GM12878 (cell line): ENCODE measurements around the gene SMURF1. TPM values are rescaled to one million over a fixed set of nuclear protein-coding genes. Genes with fewer than 3 reads are reported as not detected.

ENCODE experiments used
- CREB1 ChIP-seq: IDR thresholded peaks from 2 replicates; pipeline ENCODE4 v1.6.1; 2012; ENCODE audit warnings: low read depth, mild to moderate bottlenecking, inconsistent platforms
- E2F8 ChIP-seq: fragments of 450-650 bp; IDR thresholded peaks from 2 replicates; pipeline ENCODE4 v1.6.1; 2018; ENCODE audit warnings: mild to moderate bottlenecking, low read depth, moderate library complexity; ENCODE audit not compliant: partially characterized antibody
- EZH2 ChIP-seq: IDR thresholded peaks from 2 replicates; pipeline ENCODE4 v1.6.1; 2012; ENCODE audit warnings: low read depth, mild to moderate bottlenecking, control low read depth, inconsistent platforms, low read length, borderline replicate concordance; ENCODE audit not compliant: control insufficient read depth
- NFYB ChIP-seq: IDR thresholded peaks from 2 replicates; pipeline ENCODE4 v1.6.1; 2011; ENCODE audit warnings: low read depth, mild to moderate bottlenecking, low read length, improper control_type of control experiment, moderate library complexity; ENCODE audit not compliant: insufficient read depth
- POLR2AphosphoS2 ChIP-seq: IDR thresholded peaks from 2 replicates; pipeline ENCODE4 v1.6.1; 2011; ENCODE audit warnings: low read depth, mild to moderate bottlenecking, low read length, improper control_type of control experiment, moderate library complexity
- RBBP5 ChIP-seq: fragments of 200-600 bp; sonication (generic); conservative IDR thresholded peaks from 2 replicates; pipeline ENCODE4 v1.6.1; 2016
- SIX5 ChIP-seq: IDR thresholded peaks from 2 replicates; pipeline ENCODE4 v1.6.1; 2011; ENCODE audit warnings: mild to moderate bottlenecking, low read depth, low read length, moderate library complexity; ENCODE audit not compliant: severe bottlenecking
- SKIL ChIP-seq: fragments of 450-650 bp; IDR thresholded peaks from 2 replicates; pipeline ENCODE4 v1.6.1; 2017; ENCODE audit warnings: mild to moderate bottlenecking, low read depth, inconsistent platforms; ENCODE audit not compliant: poor library complexity, severe bottlenecking
- STAT3 ChIP-seq: IDR thresholded peaks from 2 replicates; pipeline ENCODE4 v1.6.1; 2011; ENCODE audit warnings: low read depth, low read length, improper control_type of control experiment
- ZNF592 ChIP-seq: fragments of 450-650 bp; IDR thresholded peaks from 2 replicates; pipeline ENCODE4 v1.6.1; 2017; ENCODE audit warnings: mild to moderate bottlenecking, moderate library complexity
- polyA plus RNA-seq, 11 experiments: library from polyadenylated mRNA; depleted of rRNA in 4 of 11; unstranded in 6 of 11; stranded (reverse) in 5 of 11; fragments of >200 nt; fragmentation: Nextera tagmentation in 4 of 11; fragmentation: Illumina TruSeq in 1 of 11; extraction: Ambion mirVana in 4 of 11; extraction: Trizol in 1 of 11; gene quantifications; 1 replicate in 1 of 11; 2 replicates in 10 of 11; pipeline versions ENCODE4 v1.2.1 to v1.2.3, GENCODE V29; 2011 to 2016; ENCODE audit warnings: inconsistent platforms in 2 of 11, missing spikeins in 2 of 11, low read depth in 1 of 11
- total RNA-seq, 4 experiments: library from RNA; depleted of rRNA in 3 of 4; stranded (reverse); fragments of >200 nt in 3 of 4; fragmentation: Illumina TruSeq in 1 of 4; extraction: Trizol in 1 of 4; gene quantifications; 2 replicates each; pipeline versions ENCODE4 v1.2.1 to v1.2.3, GENCODE V29; 2013 to 2021

Gene SMURF1
- total and polyA plus RNA-seq, 10 of the 15 experiments (the other 5 are each of a cell fraction or from before 2014, with no cell fraction given), result 0.76 to 14.0 (median 7.9) TPM

GRCh38 chr7:99108613-99109012 lies 35.3 kb downstream of the SMURF1 start (continued):
- no peak for TF ChIP-seq POLR2AphosphoS2
- no peak for TF ChIP-seq SIX5
- TF ChIP-seq SKIL, result no peak
- TF ChIP-seq EZH2, result no peak
- no peak for TF ChIP-seq CREB1
- no peak for TF ChIP-seq STAT3
- TF ChIP-seq RBBP5, result no peak
- no peak for TF ChIP-seq NFYB
- TF ChIP-seq ZNF592, result no peak
- no peak for TF ChIP-seq E2F8
- TF ChIP-seq, all 136 proteins: peak for 0
